ENCODE results near the gene XRCC1. TPM values are rescaled to one million over a fixed set of nuclear protein-coding genes. Genes with fewer than 3 reads are reported as not detected.

XRCC1 gene
- total and polyA plus RNA-seq, 9 of the 15 experiments (the other 6 are each of a cell fraction or from before 2014, with no cell fraction given): 1.5 to 36.9 (median 24.9) TPM

GRCh38 chr19:43620061-43621001, 45.0 kb upstream of the XRCC1 start (continued):
- no peak for TF ChIP-seq HNRNPL (IDR thresholded peaks at IDR 0.05; ENCODE audit: low read depth, low read length)
- TF ChIP-seq ZNF589 (CRISPR knock-in tag; IDR thresholded peaks at IDR 0.05; ENCODE audit: low read depth): peak; percentile 19; the same call in 1 of the 2 replicates
- no peak for TF ChIP-seq MAFF (IDR thresholded peaks at IDR 0.05; ENCODE audit: low read length)
- TF ChIP-seq HLTF (IDR thresholded peaks at IDR 0.05): peak; percentile 35; the same call in 1 of the 2 replicates
- no peak for TF ChIP-seq POLR2G (IDR thresholded peaks at IDR 0.05; ENCODE audit: low read depth, low read length)
- peak; percentile 71 for TF ChIP-seq ARID1B (IDR thresholded peaks at IDR 0.05)
- TF ChIP-seq ZNF780A (CRISPR knock-in tag; IDR thresholded peaks at IDR 0.05): no peak
- TF ChIP-seq SMARCA4 (IDR thresholded peaks at IDR 0.05): peak; percentile 69; the same call in 1 of the 2 replicates
- 0 out of 2 replicates have a peak, but pooled peaks have one; percentile 18 for TF ChIP-seq PML (IDR thresholded peaks at IDR 0.05; ENCODE audit: low read length)
- TF ChIP-seq ZNF699 (CRISPR knock-in tag; IDR thresholded peaks at IDR 0.05; ENCODE audit: insufficient replicate concordance): no peak
- TF ChIP-seq ZNF592 (IDR thresholded peaks at IDR 0.05): 0 out of 2 replicates have a peak, but pooled peaks have one; percentile 10
- TF ChIP-seq CC2D1A (IDR thresholded peaks at IDR 0.05): peak; percentile 33; the same call in 1 of the 2 replicates
- TF ChIP-seq STAT5A (IDR thresholded peaks at IDR 0.05; ENCODE audit: borderline replicate concordance, low read length): peak; percentile 18; the same call in 1 of the 2 replicates
- 0 out of 2 replicates have a peak, but pooled peaks have one; percentile 38 for TF ChIP-seq GATAD2A (IDR thresholded peaks at IDR 0.05)
- peak; percentile 49; the same call in 1 of the 2 replicates for TF ChIP-seq EP300 (IDR thresholded peaks at IDR 0.05; ENCODE audit: low read length)
- peak; percentile 45; the same call in 1 of the 2 replicates for TF ChIP-seq TEAD4 (IDR thresholded peaks at IDR 0.05; ENCODE audit: low read length)
- TF ChIP-seq TEAD4 (CRISPR knock-in tag; IDR thresholded peaks at IDR 0.05; ENCODE audit: borderline replicate concordance): no peak
- no peak for TF ChIP-seq ZNF224 (CRISPR knock-in tag; IDR thresholded peaks at IDR 0.05)
- TF ChIP-seq TCF3 (CRISPR knock-in tag; IDR thresholded peaks at IDR 0.05): peak; percentile 41; the same call in 1 of the 2 replicates
- TF ChIP-seq TCFL5 (CRISPR knock-in tag; conservative IDR thresholded peaks at IDR 0.05): no peak
- 0 out of 2 replicates have a peak, but pooled peaks have one; percentile 11 for TF ChIP-seq ETS1 (conservative IDR thresholded peaks at IDR 0.05; ENCODE audit: control insufficient read depth, low read depth, low read length)
- TF ChIP-seq TBP (optimal IDR thresholded peaks at IDR 0.05; ENCODE audit: low read depth, low read length): no peak
- TF ChIP-seq SMAD2 (IDR thresholded peaks at IDR 0.05; ENCODE audit: low read depth, low read length): no peak
- TF ChIP-seq KLF13 (tag; IDR thresholded peaks at IDR 0.05; ENCODE audit: borderline replicate concordance, low read depth): no peak
- no peak for TF ChIP-seq ZNF764 (CRISPR knock-in tag; IDR thresholded peaks at IDR 0.05; ENCODE audit: low read depth)
